HCT116 (cell line): ENCODE results near the gene EN2. TPM values are rescaled to one million over a fixed set of nuclear protein-coding genes. Genes with fewer than 3 reads are reported as not detected.

Source experiments
- ATAC-seq: fragments of 200-7000 bp; cut with Tn5 transposase; 2 replicates; pipeline ENCODE4 v1.9.1; 2020; ENCODE audit warnings: mild to moderate bottlenecking, moderate library complexity
- BruUV-seq: library from RNA; stranded (reverse); fragments of 400-500 nt; replicated peaks from 2 replicates; lab custom pipeline; 2021; lab: Mats Ljungman, UMichigan
- CTCF ChIA-PET: fragments of 300-600 bp; sonication (Branson Sonifier 250); formaldehyde crosslinking; loops from one replicate; lab custom pipeline; 2021; ENCODE audit warnings: antibody characterized with exemption; lab: Charles Lee
- POLR2A ChIA-PET: fragments of 300-600, 350-600 bp; sonication (Branson Sonifier 250); formaldehyde crosslinking; loops from one replicate; lab custom pipeline; 2021; ENCODE audit warnings: antibody characterized with exemption; lab: Charles Lee
- RAD21 ChIA-PET, 2 experiments: fragments of 300-600 bp; sonication (Branson Sonifier 250); formaldehyde crosslinking; loops; one replicate each; lab custom pipeline; 2023; ENCODE audit warnings: low total read pairs in 2 of 2; ENCODE audit not compliant: uncharacterized antibody in 2 of 2, unreplicated experiment in 2 of 2, low non-redundant PET in 1 of 2; lab: Charles Lee
- DNase-seq: peaks from one replicate; pipeline ENCODE4 v3.0.0-alpha.2; 2010; ENCODE audit warnings: low read depth, low spot score
- H2AFZ ChIP-seq: fragments of 200-600 bp; shearing (Covaris generic), sonication (generic); 2 replicates; pipeline ENCODE4 v1.6.1; 2017; ENCODE audit warnings: low read depth, mixed run types, mixed read lengths, antibody characterized with exemption, low read length; ENCODE audit not compliant: poor library complexity, severe bottlenecking
- H3K27ac ChIP-seq: 2 replicates; pipeline ENCODE4 v1.5.1; 2012; ENCODE audit warnings: low read depth, low read length
- H3K27me3 ChIP-seq: fragments of 200-600 bp; sonication (generic); 2 replicates; pipeline ENCODE4 v1.6.1; 2016; ENCODE audit warnings: mixed run types, low read length, mixed read lengths; ENCODE audit not compliant: insufficient read depth
- H3K36me3 ChIP-seq, 2 experiments: fragments of 200-500 bp in 1 of 2; fragments of 200-600 bp in 1 of 2; sonication (Bioruptor generic) in 1 of 2; sonication (generic) in 1 of 2; 2 replicates each; pipeline versions ENCODE4 v1.5.1 to v1.6.1; 2014 to 2016; ENCODE audit warnings: low read length in 2 of 2, inconsistent platforms in 1 of 2, mixed read lengths in 1 of 2, mixed run types in 1 of 2; ENCODE audit not compliant: insufficient read depth in 2 of 2, control insufficient read depth in 1 of 2
- H3K4me1 ChIP-seq, 2 experiments: fragments of 200-600 bp in 1 of 2; sonication (generic) in 1 of 2; 2 replicates each; pipeline versions ENCODE4 v1.5.1 to v1.6.1; 2012 to 2017; ENCODE audit warnings: low read length in 2 of 2, inconsistent platforms in 1 of 2, mild to moderate bottlenecking in 1 of 2, mixed read lengths in 1 of 2, mixed run types in 1 of 2, moderate library complexity in 1 of 2; ENCODE audit not compliant: insufficient read depth in 2 of 2, control insufficient read depth in 1 of 2
- H3K4me2 ChIP-seq: fragments of 200-600 bp; sonication (generic); 2 replicates; pipeline ENCODE4 v1.6.1; 2017; ENCODE audit warnings: mixed run types, low read length, mixed read lengths
- H3K4me3 ChIP-seq, 2 experiments: fragments of 200-600 bp in 1 of 2; sonication (generic) in 1 of 2; replicated peaks in 1 of 2; 2 replicates each; pipeline ENCODE4 v1.5.1; 2011 to 2016; ENCODE audit warnings: low read length in 2 of 2, control low read depth in 1 of 2, low read depth in 1 of 2, mild to moderate bottlenecking in 1 of 2, mixed read lengths in 1 of 2, mixed run types in 1 of 2
- H3K79me2 ChIP-seq: fragments of 200-600 bp; sonication (generic); 2 replicates; pipeline ENCODE4 v1.6.1; 2017; ENCODE audit warnings: mild to moderate bottlenecking, mixed run types, low read length, moderate library complexity, mixed read lengths; ENCODE audit not compliant: insufficient read depth
- H3K9ac ChIP-seq: fragments of 200-600 bp; sonication (generic); 2 replicates; pipeline ENCODE4 v1.6.1; 2016; ENCODE audit warnings: low read length, mixed read lengths
- H3K9me2 ChIP-seq: fragments of 200-600 bp; sonication (generic), shearing (Covaris generic); 2 replicates; pipeline ENCODE4 v1.6.1; 2017; ENCODE audit warnings: mixed run types, mild to moderate bottlenecking, moderate library complexity; ENCODE audit not compliant: insufficient read depth
- H3K9me3 ChIP-seq, 2 experiments: fragments of 200-500 bp in 1 of 2; fragments of 200-600 bp in 1 of 2; sonication (Bioruptor generic) in 1 of 2; sonication (generic) in 1 of 2; 2 replicates each; pipeline ENCODE4 v1.6.1; 2014 to 2017; ENCODE audit warnings: low read length in 2 of 2, mixed read lengths in 2 of 2, inconsistent platforms in 1 of 2, low read depth in 1 of 2, mild to moderate bottlenecking in 1 of 2, mixed run types in 1 of 2, moderate library complexity in 1 of 2; ENCODE audit not compliant: control insufficient read depth in 1 of 2, insufficient read depth in 1 of 2
- H4K20me1 ChIP-seq: fragments of 200-600 bp; sonication (generic), shearing (Covaris generic); 2 replicates; pipeline ENCODE4 v1.6.1; 2017; ENCODE audit warnings: mixed run types, mild to moderate bottlenecking, moderate library complexity; ENCODE audit not compliant: insufficient read depth
- ATF3 ChIP-seq: IDR thresholded peaks from 2 replicates; pipeline ENCODE4 v1.6.1; 2012
- CEBPB ChIP-seq: IDR thresholded peaks from 2 replicates; pipeline ENCODE4 v1.6.1; 2012; ENCODE audit warnings: low read depth
- JUND ChIP-seq: IDR thresholded peaks from 2 replicates; pipeline ENCODE4 v1.6.1; 2012
- POLR2A ChIP-seq: IDR thresholded peaks from 2 replicates; pipeline ENCODE4 v1.7.0; 2011; ENCODE audit warnings: borderline replicate concordance; ENCODE audit not compliant: insufficient read depth, insufficient read length; ENCODE audit errors: extremely low read depth
- POLR2AphosphoS5 ChIP-seq: IDR thresholded peaks from 2 replicates; pipeline ENCODE4 v1.6.1; 2011; ENCODE audit warnings: mild to moderate bottlenecking, low read depth, low read length, moderate library complexity
- REST ChIP-seq: IDR thresholded peaks from 2 replicates; pipeline ENCODE4 v1.6.1; 2012; ENCODE audit warnings: low read depth
- SIN3A ChIP-seq: IDR thresholded peaks from 2 replicates; pipeline ENCODE4 v1.6.1; 2012; ENCODE audit warnings: low read depth
- SP1 ChIP-seq: IDR thresholded peaks from 2 replicates; pipeline ENCODE4 v1.6.1; 2012; ENCODE audit warnings: low read depth
- SRF ChIP-seq: IDR thresholded peaks from 2 replicates; pipeline ENCODE4 v1.6.1; 2012; ENCODE audit warnings: low read depth
- ZFX ChIP-seq: fragments of 450-650 bp; IDR thresholded peaks from 2 replicates; pipeline ENCODE4 v1.6.1; 2017
- ZNF274 ChIP-seq: fragments of 200-500 bp; sonication (Bioruptor generic); IDR thresholded peaks from 2 replicates; pipeline ENCODE4 v1.6.1; 2014; ENCODE audit warnings: mild to moderate bottlenecking, low read depth, low read length, inconsistent platforms
- intact Hi-C: fragments of 100-400 bp; cut with micrococcal nuclease; formaldehyde crosslinking; loops from 2 replicates; pipeline ENCODE4 v1.10.0; 2022
- total RNA-seq: library from RNA; stranded (reverse); gene quantifications from one replicate; pipeline ENCODE4 v1.2.1, GENCODE V29; 2021; ENCODE audit not compliant: unreplicated experiment
- TF ChIP-seq, protein P1 (sequence below): IDR thresholded peaks from 2 replicates; pipeline ENCODE4 v1.6.1; 2011; ENCODE audit warnings: mild to moderate bottlenecking, low read length, moderate library complexity; ENCODE audit not compliant: insufficient replicate concordance; ENCODE audit errors: extremely low read depth

Gene EN2
- total RNA-seq, 1 experiment from 2014 or later = 0.32 TPM

GRCh38 chr7:155465761-155466141 is 7.8 kb downstream of the EN2 start:
- no peak overlapping the region for H3K27ac ChIP-seq
- no peaks in the 10 kb centered on the region for H3K79me2 ChIP-seq
- no peaks in the 10 kb centered on the region for H3K36me3 ChIP-seq
- H3K27me3 ChIP-seq = peaks cover 8% of the 10 kb centered on the region; the same call in 1 of the 2 replicates
- no peaks in the 10 kb centered on the region for H3K4me1 ChIP-seq
- intact Hi-C loops = no loop called here
- CTCF ChIA-PET = no interaction called here
- no peak for ATAC-seq
- DNase-seq = no peak
- no peak overlapping the region for H3K4me2 ChIP-seq
- H3K9me3 ChIP-seq = no peaks in the 10 kb centered on the region
- no peak overlapping the region for H2AFZ ChIP-seq
- no peaks in the 10 kb centered on the region for H4K20me1 ChIP-seq
- RAD21 ChIA-PET = no interaction called here
- no peaks in the 10 kb centered on the region for H3K9me2 ChIP-seq
- TF ChIP-seq, protein P1, sequence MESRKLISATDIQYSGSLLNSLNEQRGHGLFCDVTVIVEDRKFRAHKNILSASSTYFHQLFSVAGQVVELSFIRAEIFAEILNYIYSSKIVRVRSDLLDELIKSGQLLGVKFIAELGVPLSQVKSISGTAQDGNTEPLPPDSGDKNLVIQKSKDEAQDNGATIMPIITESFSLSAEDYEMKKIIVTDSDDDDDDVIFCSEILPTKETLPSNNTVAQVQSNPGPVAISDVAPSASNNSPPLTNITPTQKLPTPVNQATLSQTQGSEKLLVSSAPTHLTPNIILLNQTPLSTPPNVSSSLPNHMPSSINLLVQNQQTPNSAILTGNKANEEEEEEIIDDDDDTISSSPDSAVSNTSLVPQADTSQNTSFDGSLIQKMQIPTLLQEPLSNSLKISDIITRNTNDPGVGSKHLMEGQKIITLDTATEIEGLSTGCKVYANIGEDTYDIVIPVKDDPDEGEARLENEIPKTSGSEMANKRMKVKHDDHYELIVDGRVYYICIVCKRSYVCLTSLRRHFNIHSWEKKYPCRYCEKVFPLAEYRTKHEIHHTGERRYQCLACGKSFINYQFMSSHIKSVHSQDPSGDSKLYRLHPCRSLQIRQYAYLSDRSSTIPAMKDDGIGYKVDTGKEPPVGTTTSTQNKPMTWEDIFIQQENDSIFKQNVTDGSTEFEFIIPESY = no peak
- TF ChIP-seq CEBPB = no peak
- POLR2A ChIA-PET = interaction anchor here (1.3 kb wide), 1 partner anchor 18 kb away, joined by 3 read pairs; no protein-coding TSS in a partner anchor
- H3K4me3 ChIP-seq = no peak overlapping the region
- H3K9ac ChIP-seq = no peak overlapping the region
- BruUV-seq = no TSS peak

GRCh38 chr7:155466142-155466813 is 8.3 kb downstream of the EN2 start:
- RAD21 ChIA-PET = no interaction called here
- no TSS peak for BruUV-seq
- intact Hi-C loops = no loop called here
- Histone ChIP-seq H3K36me3 (no peaks in the 10 kb centered on the region), H3K9me3 (no peaks in the 10 kb centered on the region), H3K4me2 (no peak overlapping the region), H3K4me3 (no peak overlapping the region), H2AFZ (no peak overlapping the region), H3K27me3 (peaks cover 8% of the 10 kb centered on the region; the same call in 1 of the 2 replicates), H3K9ac (no peak overlapping the region), H3K4me1 (no peaks in the 10 kb centered on the region), H3K79me2 (no peaks in the 10 kb centered on the region), H4K20me1 (no peaks in the 10 kb centered on the region), H3K9me2 (no peaks in the 10 kb centered on the region), H3K27ac (no peak overlapping the region)
- CTCF ChIA-PET = no interaction called here
- POLR2A ChIA-PET = interaction anchor here (1.3 kb wide), 1 partner anchor 18 kb away, joined by 3 read pairs; no protein-coding TSS in a partner anchor
- no peak for DNase-seq
- no peak for ATAC-seq
- TF ChIP-seq ATF3 (no peak), POLR2AphosphoS5 (no peak), REST (no peak), SP1 (no peak), JUND (no peak), SRF (no peak), SIN3A (no peak), ZNF274 (no peak), ZFX (no peak), POLR2A (no peak)
- TF ChIP-seq, protein P1 = no peak
